ENCODE results near the gene FHL2. TPM values are rescaled to one million over a fixed set of nuclear protein-coding genes. Genes with fewer than 3 reads are reported as not detected.
A peak's percentile ranks its signal among the peaks of the same experiment; 100 is the strongest.

The FHL2 gene
- total RNA-seq, 1 experiment from 2014 or later: 30.7 TPM

- Histone ChIP-seq H3K36me3 (peaks cover 39% of the 10 kb centered on the region), H3K4me1 (no peaks in the 10 kb centered on the region), H3K27ac (no peak overlapping the region), H3K4me3 (no peak overlapping the region), H3K9me3 (replicated peaks) (no peaks in the 10 kb centered on the region), H3K27me3 (no peaks in the 10 kb centered on the region)
- DNase-seq: no peak
Observed at GRCh38 chr2:105383432-105384166, 15.3 kb downstream of the FHL2 start.

GRCh38 chr2:105382177-105382576 lies 16.7 kb downstream of the FHL2 start:
- no peak overlapping the region for H3K27ac ChIP-seq

GRCh38 chr2:105381101-105381668 lies 17.7 kb downstream of the FHL2 start:
- DNase-seq: no peak
- H3K4me3 ChIP-seq: no peak overlapping the region
- no peaks in the 10 kb centered on the region for H3K9me3 ChIP-seq (replicated peaks)
- peaks cover 29% of the 10 kb centered on the region for H3K36me3 ChIP-seq
- no peaks in the 10 kb centered on the region for H3K27me3 ChIP-seq
- H3K4me1 ChIP-seq: no peaks in the 10 kb centered on the region
- H3K27ac ChIP-seq: no peak overlapping the region

More at GRCh38 chr2:105382177-105382576, 16.7 kb downstream of the FHL2 start:
- H3K4me3 ChIP-seq: no peak overlapping the region
- DNase-seq: no peak
- no peaks in the 10 kb centered on the region for H3K9me3 ChIP-seq (replicated peaks)
- H3K36me3 ChIP-seq: peaks cover 31% of the 10 kb centered on the region
- H3K27me3 ChIP-seq: no peaks in the 10 kb centered on the region
- no peaks in the 10 kb centered on the region for H3K4me1 ChIP-seq

GRCh38 chr2:105380432-105381100 lies 18.3 kb downstream of the FHL2 start:
- Histone ChIP-seq H3K27ac (no peak overlapping the region), H3K27me3 (no peaks in the 10 kb centered on the region), H3K9me3 (replicated peaks) (no peaks in the 10 kb centered on the region), H3K36me3 (peaks cover 24% of the 10 kb centered on the region), H3K4me1 (no peaks in the 10 kb centered on the region), H3K4me3 (no peak overlapping the region)
- no peak for DNase-seq

GRCh38 chr2:105379741-105380186 lies 19.1 kb downstream of the FHL2 start:
- Histone ChIP-seq H3K27ac (no peak overlapping the region), H3K4me3 (no peak overlapping the region), H3K27me3 (no peaks in the 10 kb centered on the region), H3K36me3 (peaks cover 18% of the 10 kb centered on the region), H3K4me1 (no peaks in the 10 kb centered on the region), H3K9me3 (replicated peaks) (no peaks in the 10 kb centered on the region)
- no peak for DNase-seq

- Histone ChIP-seq H3K4me3 (no peak overlapping the region), H3K9me3 (replicated peaks) (no peaks in the 10 kb centered on the region), H3K27ac (no peak overlapping the region), H3K4me1 (no peaks in the 10 kb centered on the region), H3K36me3 (peaks cover 13% of the 10 kb centered on the region), H3K27me3 (no peaks in the 10 kb centered on the region)
- DNase-seq: no peak
Observed at GRCh38 chr2:105378921-105379383, 19.9 kb downstream of the FHL2 start.

GRCh38 chr2:105378276-105378840 lies 20.5 kb downstream of the FHL2 start:
- no peaks in the 10 kb centered on the region for H3K9me3 ChIP-seq (replicated peaks)
- no peak overlapping the region for H3K27ac ChIP-seq
- H3K4me1 ChIP-seq: no peaks in the 10 kb centered on the region
- peaks cover 10% of the 10 kb centered on the region for H3K36me3 ChIP-seq
- H3K4me3 ChIP-seq: no peak overlapping the region
- DNase-seq: no peak
- no peaks in the 10 kb centered on the region for H3K27me3 ChIP-seq

- DNase-seq: peak in 1 of 2 experiments; percentile 17
- Histone ChIP-seq H3K36me3 (peaks cover 10% of the 10 kb centered on the region), H3K4me1 (no peaks in the 10 kb centered on the region), H3K27ac (no peak overlapping the region), H3K27me3 (no peaks in the 10 kb centered on the region), H3K9me3 (replicated peaks) (no peaks in the 10 kb centered on the region), H3K4me3 (no peak overlapping the region)
Observed at GRCh38 chr2:105377871-105378270, 21.0 kb downstream of the FHL2 start.

GRCh38 chr2:105376789-105377240 lies 22.0 kb downstream of the FHL2 start:
- H3K4me3 ChIP-seq: no peak overlapping the region
- DNase-seq: no peak
- H3K36me3 ChIP-seq: peaks cover 15% of the 10 kb centered on the region
- no peaks in the 10 kb centered on the region for H3K4me1 ChIP-seq
- no peaks in the 10 kb centered on the region for H3K27me3 ChIP-seq
- H3K9me3 ChIP-seq (replicated peaks): no peaks in the 10 kb centered on the region
- H3K27ac ChIP-seq: no peak overlapping the region

GRCh38 chr2:105376010-105376409 lies 22.8 kb downstream of the FHL2 start:
- Histone ChIP-seq H3K27me3 (no peaks in the 10 kb centered on the region), H3K27ac (no peak overlapping the region), H3K36me3 (peaks cover 11% of the 10 kb centered on the region), H3K4me3 (no peak overlapping the region), H3K4me1 (no peaks in the 10 kb centered on the region), H3K9me3 (replicated peaks) (no peaks in the 10 kb centered on the region)
- no peak for DNase-seq

- Histone ChIP-seq H3K27me3 (no peaks in the 10 kb centered on the region), H3K9me3 (replicated peaks) (no peaks in the 10 kb centered on the region), H3K4me1 (no peaks in the 10 kb centered on the region), H3K27ac (no peak overlapping the region), H3K36me3 (peaks cover 11% of the 10 kb centered on the region), H3K4me3 (no peak overlapping the region)
- no peak for DNase-seq
Observed at GRCh38 chr2:105375001-105375561, 23.8 kb downstream of the FHL2 start.

GRCh38 chr2:105373895-105374401 lies 24.9 kb downstream of the FHL2 start:
- no peaks in the 10 kb centered on the region for H3K4me1 ChIP-seq
- peaks cover 11% of the 10 kb centered on the region for H3K36me3 ChIP-seq
- no peak overlapping the region for H3K4me3 ChIP-seq
- no peak overlapping the region for H3K27ac ChIP-seq
- no peaks in the 10 kb centered on the region for H3K9me3 ChIP-seq (replicated peaks)
- H3K27me3 ChIP-seq: no peaks in the 10 kb centered on the region
- DNase-seq: no peak

GRCh38 chr2:105373344-105373781 lies 25.5 kb downstream of the FHL2 start:
- DNase-seq: no peak
- Histone ChIP-seq H3K4me3 (no peak overlapping the region), H3K36me3 (peaks cover 11% of the 10 kb centered on the region; the same call in 1 of the 2 replicates), H3K4me1 (no peaks in the 10 kb centered on the region), H3K27ac (no peak overlapping the region), H3K9me3 (replicated peaks) (no peaks in the 10 kb centered on the region), H3K27me3 (no peaks in the 10 kb centered on the region)

- no peak overlapping the region for H3K27ac ChIP-seq
Observed at GRCh38 chr2:105371810-105372209, 27.0 kb downstream of the FHL2 start.

More at GRCh38 chr2:105371810-105372209, 27.0 kb downstream of the FHL2 start:
- H3K36me3 ChIP-seq: peaks cover 12% of the 10 kb centered on the region; the same call in 1 of the 2 replicates
- DNase-seq: no peak
- H3K27me3 ChIP-seq: no peaks in the 10 kb centered on the region
- H3K4me3 ChIP-seq: no peak overlapping the region
- no peaks in the 10 kb centered on the region for H3K4me1 ChIP-seq
- H3K9me3 ChIP-seq (replicated peaks): no peaks in the 10 kb centered on the region
